Neural cell (in vitro differentiated cells): ENCODE data around the gene FOXD3. TPM values are rescaled to one million over a fixed set of nuclear protein-coding genes. Genes with fewer than 3 reads are reported as not detected.
"Not testable (repeated sequence)": the region's sequence is repeated elsewhere in the genome, so short reads cannot be mapped to it uniquely, and the experiment has no call there.

Source experiments
- H2AFZ ChIP-seq: fragments of 200-600, 300-800 bp; sonication (generic), shearing (Covaris generic); 2 replicates; pipeline ENCODE4 v1.6.0; 2014; ENCODE audit warnings: low read depth, mild to moderate bottlenecking, antibody characterized with exemption, low read length, moderate library complexity
- H3F3A ChIP-seq: fragments of 200-600 bp; shearing (Covaris generic); 2 replicates; pipeline ENCODE4 v1.6.1; 2016; ENCODE audit warnings: mild to moderate bottlenecking, moderate library complexity, mixed read lengths, antibody characterized with exemption, low read length; ENCODE audit not compliant: insufficient read depth, poor library complexity, severe bottlenecking
- H3K27ac ChIP-seq: fragments of 200-600, 300-800 bp; sonication (generic), shearing (Covaris generic); 2 replicates; pipeline ENCODE4 v1.5.1; 2014; ENCODE audit warnings: mild to moderate bottlenecking, low read length, moderate library complexity
- H3K27me3 ChIP-seq: fragments of 300-800, 200-600 bp; sonication (generic), shearing (Covaris generic); 2 replicates; pipeline ENCODE4 v1.6.0; 2014; ENCODE audit warnings: mild to moderate bottlenecking, low read depth, low read length, moderate library complexity; ENCODE audit not compliant: insufficient read depth
- H3K36me3 ChIP-seq: fragments of 300-800, 200-600 bp; sonication (generic), shearing (Covaris generic); 2 replicates; pipeline ENCODE4 v1.5.1; 2014; ENCODE audit warnings: mild to moderate bottlenecking, antibody characterized with exemption, low read length, moderate library complexity; ENCODE audit not compliant: insufficient read depth
- H3K4me2 ChIP-seq: fragments of 300-800, 200-600 bp; sonication (generic), shearing (Covaris generic); 2 replicates; pipeline ENCODE4 v1.6.0; 2014; ENCODE audit warnings: mild to moderate bottlenecking, low read length
- H3K4me3 ChIP-seq: fragments of 300-800, 200-600 bp; sonication (generic), shearing (Covaris generic); 2 replicates; pipeline ENCODE4 v1.5.1; 2014; ENCODE audit warnings: mild to moderate bottlenecking, low read length, moderate library complexity
- H3K79me2 ChIP-seq: fragments of 200-600 bp; shearing (Covaris generic); replicated peaks from 2 replicates; pipeline ENCODE4 v1.6.0; 2014; ENCODE audit warnings: mild to moderate bottlenecking, low read length, moderate library complexity; ENCODE audit not compliant: insufficient read depth
- H3K9ac ChIP-seq: fragments of 300-800, 200-600 bp; sonication (generic), shearing (Covaris generic); 2 replicates; pipeline ENCODE4 v1.6.1; 2016; ENCODE audit warnings: mild to moderate bottlenecking, low read length, mixed read lengths
- H3K9me2 ChIP-seq: fragments of 200-600 bp; shearing (Covaris generic); 2 replicates; pipeline ENCODE4 v1.6.1; 2016; ENCODE audit warnings: mild to moderate bottlenecking, low read length, mixed read lengths; ENCODE audit not compliant: insufficient read depth
- H3K9me3 ChIP-seq: fragments of 200-600, 300-800 bp; sonication (generic), shearing (Covaris generic); 2 replicates; pipeline ENCODE4 v1.6.1; 2016; ENCODE audit warnings: mild to moderate bottlenecking, mixed run types, low read length, moderate library complexity, mixed read lengths
- H4K20me1 ChIP-seq: fragments of 200-600 bp; shearing (Covaris generic); 2 replicates; pipeline ENCODE4 v1.6.1; 2016; ENCODE audit warnings: mild to moderate bottlenecking, mixed run types; ENCODE audit not compliant: insufficient read depth
- CTCF ChIP-seq: fragments of 450-650 bp; IDR thresholded peaks from 2 replicates; pipeline ENCODE4 v1.5.1; 2014; ENCODE audit warnings: antibody characterized with exemption, mild to moderate bottlenecking, moderate library complexity; ENCODE audit not compliant: poor library complexity, severe bottlenecking
- EP300 ChIP-seq: fragments of 450-650 bp; conservative IDR thresholded peaks from 2 replicates; pipeline ENCODE4 v1.6.1; 2014; ENCODE audit warnings: antibody characterized with exemption, mild to moderate bottlenecking, moderate library complexity; ENCODE audit not compliant: poor library complexity, severe bottlenecking
- EZH2 ChIP-seq: fragments of 200-600, 300-800 bp; shearing (Covaris generic), sonication (generic); IDR thresholded peaks from 2 replicates; pipeline ENCODE4 v1.6.1; 2014; ENCODE audit warnings: antibody characterized with exemption, low read length, borderline replicate concordance, mild to moderate bottlenecking; ENCODE audit not compliant: insufficient read depth, poor library complexity, severe bottlenecking
- MXI1 ChIP-seq: fragments of 450-650 bp; conservative IDR thresholded peaks from 2 replicates; pipeline ENCODE4 v1.6.1; 2014; ENCODE audit warnings: antibody characterized with exemption, mild to moderate bottlenecking; ENCODE audit not compliant: poor library complexity, severe bottlenecking
- POLR2AphosphoS5 ChIP-seq: IDR thresholded peaks from 2 replicates; pipeline ENCODE4 v1.6.1; 2012
- RAD21 ChIP-seq: fragments of 450-650 bp; conservative IDR thresholded peaks from 2 replicates; pipeline ENCODE4 v1.6.1; 2014; ENCODE audit warnings: antibody characterized with exemption, mild to moderate bottlenecking, moderate library complexity
- REST ChIP-seq: IDR thresholded peaks from 2 replicates; pipeline ENCODE4 v1.6.1; 2012; ENCODE audit warnings: borderline replicate concordance
- SMC3 ChIP-seq: fragments of 450-650 bp; conservative IDR thresholded peaks from 2 replicates; pipeline ENCODE4 v1.6.1; 2014; ENCODE audit warnings: antibody characterized with exemption, mild to moderate bottlenecking, moderate library complexity; ENCODE audit not compliant: poor library complexity
- TAF1 ChIP-seq: IDR thresholded peaks from 2 replicates; pipeline ENCODE4 v1.6.1; 2012; ENCODE audit warnings: low read depth
- polyA plus RNA-seq: library from polyadenylated mRNA; depleted of rRNA; stranded (reverse); fragments of >200 nt; gene quantifications from 2 replicates; pipeline ENCODE4 v1.2.3, GENCODE V29; 2014

Gene FOXD3
- polyA plus RNA-seq, 1 donor from 2014 or later = not detected

GRCh38 chr1:63352736-63353135 lies 30.4 kb downstream of the FOXD3 start:
- Histone ChIP-seq H3K79me2 (no peaks in the 10 kb centered on the region), H2AFZ (no peak overlapping the region), H3K4me2 (no peak overlapping the region), H3K4me3 (no peak overlapping the region), H3K9me3 (no peaks in the 10 kb centered on the region), H3K27me3 (peaks cover 11% of the 10 kb centered on the region), H3F3A (no peaks in the 10 kb centered on the region), H3K9me2 (no peaks in the 10 kb centered on the region), H3K9ac (no peak overlapping the region), H3K27ac (no peak overlapping the region), H3K36me3 (no peaks in the 10 kb centered on the region), H4K20me1 (no peaks in the 10 kb centered on the region)
- TF ChIP-seq EZH2 = no peak
- TF ChIP-seq REST = no peak
- TF ChIP-seq POLR2AphosphoS5 = no peak
- TF ChIP-seq TAF1 = no peak
- no peak for TF ChIP-seq MXI1
- no peak for TF ChIP-seq EP300
- no peak for TF ChIP-seq RAD21
- no peak for TF ChIP-seq SMC3
- TF ChIP-seq CTCF = no peak

GRCh38 chr1:63356234-63356633 lies 33.9 kb downstream of the FOXD3 start:
- H3K27me3 ChIP-seq = peaks cover 11% of the 10 kb centered on the region
- not testable (repeated sequence) for H3K79me2 ChIP-seq, H3F3A ChIP-seq, H3K9ac ChIP-seq, H3K9me2 ChIP-seq, H4K20me1 ChIP-seq, H3K4me3 ChIP-seq, H3K36me3 ChIP-seq, H3K4me2 ChIP-seq, H3K27ac ChIP-seq, H3K9me3 ChIP-seq, H2AFZ ChIP-seq

- no peaks in the 10 kb centered on the region for H3K36me3 ChIP-seq
- H4K20me1 ChIP-seq = no peaks in the 10 kb centered on the region
- H3K27me3 ChIP-seq = no peaks in the 10 kb centered on the region
- H3K27ac ChIP-seq = no peak overlapping the region
- H3K79me2 ChIP-seq = no peaks in the 10 kb centered on the region
- no peaks in the 10 kb centered on the region for H3K9me2 ChIP-seq
- H2AFZ ChIP-seq = no peak overlapping the region
- H3K9ac ChIP-seq = no peak overlapping the region
- no peak overlapping the region for H3K4me3 ChIP-seq
- no peak overlapping the region for H3K4me2 ChIP-seq
- H3K9me3 ChIP-seq = no peaks in the 10 kb centered on the region
- TF ChIP-seq SMC3 = no peak
- no peak for TF ChIP-seq TAF1
- TF ChIP-seq MXI1 = no peak
- no peaks in the 10 kb centered on the region for H3F3A ChIP-seq
Observed at GRCh38 chr1:63359561-63359960, 37.2 kb downstream of the FOXD3 start.
